Mucosa of rectum (tissue), 2 donors: ENCODE measurements around the gene GOLGA6A.

ENCODE experiments used
- H3K27ac ChIP-seq, 2 donors: one replicate each; pipeline ENCODE4 v1.7.0; 2013; ENCODE audit warnings: inconsistent platforms in 2 of 2, low read depth in 2 of 2, low read length in 2 of 2
- H3K27me3 ChIP-seq, 2 donors: one replicate each; pipeline ENCODE4 v1.7.0; 2013; ENCODE audit warnings: low read length in 2 of 2; ENCODE audit not compliant: control insufficient read depth in 2 of 2, insufficient read depth in 2 of 2
- H3K36me3 ChIP-seq, 2 donors: one replicate each; pipeline ENCODE4 v1.7.0; 2013; ENCODE audit warnings: low read length in 2 of 2; ENCODE audit not compliant: control insufficient read depth in 2 of 2, insufficient read depth in 2 of 2
- H3K4me1 ChIP-seq, 2 donors: one replicate each; pipeline ENCODE4 v1.7.0; 2013; ENCODE audit warnings: low read length in 2 of 2, mild to moderate bottlenecking in 1 of 2; ENCODE audit not compliant: control insufficient read depth in 2 of 2, insufficient read depth in 2 of 2
- H3K4me3 ChIP-seq, 2 donors: one replicate each; pipeline ENCODE4 v1.7.0; 2013; ENCODE audit warnings: low read length in 2 of 2
- H3K9ac ChIP-seq, 2 donors: one replicate each; pipeline ENCODE4 v1.7.0; 2013; ENCODE audit warnings: low read length in 2 of 2, low read depth in 1 of 2, mild to moderate bottlenecking in 1 of 2
- H3K9me3 ChIP-seq, 2 donors: one replicate each; pipeline ENCODE4 v1.7.0; 2013; ENCODE audit warnings: low read length in 2 of 2; ENCODE audit not compliant: control insufficient read depth in 2 of 2
- donor health status: healthy.
- donor health status: Normal muscosa, but diverticular disease.

Gene GOLGA6A

GRCh38 chr15:74022706-74023470 lies 59.5 kb downstream of the GOLGA6A start:
- Histone ChIP-seq H3K27ac (no peak overlapping the region), H3K4me3 (no peak overlapping the region), H3K9ac (no peak overlapping the region), H3K27me3 (no peaks in the 10 kb centered on the region), H3K4me1 (no peaks in the 10 kb centered on the region), H3K36me3 (peaks cover 32 to 42% of the 10 kb centered on the region in 2 donors), H3K9me3 (no peaks in the 10 kb centered on the region)
